NCI-H2029 (cell line): ENCODE data around the gene UPF3A.
A peak's percentile ranks its signal among the peaks of the same experiment; 100 is the strongest.
"Not testable (repeated sequence)": the region's sequence is repeated elsewhere in the genome, so short reads cannot be mapped to it uniquely, and the experiment has no call there.

Experiments used
- DNase-seq: peaks from one replicate; lab custom pipeline; 2025; lab: John Stamatoyannopoulos, UW

Gene UPF3A

DNA sequence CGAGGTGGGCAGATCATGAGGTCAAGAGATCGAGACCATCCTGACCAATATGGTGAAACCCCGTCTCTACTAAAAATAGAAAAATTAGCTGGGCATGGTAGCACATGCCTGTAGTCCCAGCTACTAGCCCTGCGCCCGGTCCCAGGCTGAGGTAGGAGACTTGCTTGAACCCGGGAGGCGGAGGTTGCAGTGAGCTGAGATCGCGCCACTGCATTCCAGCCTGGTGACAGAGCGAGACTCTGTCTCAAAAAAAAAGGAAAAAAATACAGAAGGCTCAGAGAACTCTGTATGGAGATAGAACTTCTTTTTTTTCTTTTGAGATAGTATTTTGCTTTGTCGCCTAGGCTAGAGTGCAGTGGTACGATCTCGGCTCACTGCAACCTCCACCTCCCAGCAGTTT, 17.1 kb upstream of the UPF3A start:
- DNase-seq = not testable (repeated sequence)

DNA sequence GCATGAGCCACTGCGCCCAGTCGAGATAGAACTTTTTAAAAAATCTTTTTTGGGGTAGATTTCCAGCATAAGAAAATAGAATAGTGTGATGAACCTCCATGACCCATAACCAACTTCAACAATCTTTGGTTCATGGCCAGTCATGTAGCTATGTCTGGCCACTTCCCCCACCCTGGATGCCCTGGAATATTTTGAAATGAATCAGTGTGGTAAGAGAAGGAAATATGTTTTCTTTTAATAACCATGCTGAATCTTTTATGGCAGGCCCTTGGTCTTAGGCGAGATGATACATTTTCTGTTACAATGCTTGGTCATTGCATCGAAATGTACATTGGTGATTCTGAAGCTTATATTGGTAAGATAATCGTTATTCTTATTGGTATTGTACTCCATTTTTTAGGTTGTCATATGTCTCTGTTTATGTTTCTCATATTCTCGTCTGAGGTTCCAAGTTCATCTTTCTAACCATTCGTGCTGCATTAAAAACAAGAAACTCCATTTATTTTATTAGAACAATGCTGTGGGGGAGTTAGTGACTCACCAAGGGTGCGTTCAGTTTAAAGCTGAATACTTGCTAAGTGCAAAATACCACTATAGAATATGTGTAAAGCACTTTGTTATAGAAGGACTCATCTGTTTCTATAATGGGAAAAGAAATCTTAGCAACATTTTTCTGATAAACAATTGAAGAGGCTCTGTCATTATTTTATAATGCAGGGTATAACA, 16.4 kb upstream of the UPF3A start:
- DNase-seq = no peak

DNA sequence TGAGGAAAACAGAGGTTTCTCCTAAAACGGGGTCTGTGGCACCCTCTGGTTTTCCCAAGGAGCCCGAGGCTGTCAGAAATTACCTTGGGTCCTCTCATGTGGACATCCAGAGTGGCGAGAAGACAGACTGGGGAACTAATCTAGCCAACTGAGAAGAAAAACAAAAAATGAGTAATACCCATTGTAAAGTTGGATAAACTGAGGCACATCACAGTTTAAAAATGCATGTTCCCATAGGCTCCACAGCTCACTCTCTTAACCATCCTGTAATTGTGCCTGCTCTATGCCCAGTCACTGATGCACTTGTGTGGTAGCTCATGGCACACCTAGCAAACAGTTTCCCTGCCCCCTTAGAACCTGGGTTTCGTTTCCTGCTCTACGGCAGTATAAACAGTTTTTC, 15.2 kb upstream of the UPF3A start:
- DNase-seq = no peak

DNA sequence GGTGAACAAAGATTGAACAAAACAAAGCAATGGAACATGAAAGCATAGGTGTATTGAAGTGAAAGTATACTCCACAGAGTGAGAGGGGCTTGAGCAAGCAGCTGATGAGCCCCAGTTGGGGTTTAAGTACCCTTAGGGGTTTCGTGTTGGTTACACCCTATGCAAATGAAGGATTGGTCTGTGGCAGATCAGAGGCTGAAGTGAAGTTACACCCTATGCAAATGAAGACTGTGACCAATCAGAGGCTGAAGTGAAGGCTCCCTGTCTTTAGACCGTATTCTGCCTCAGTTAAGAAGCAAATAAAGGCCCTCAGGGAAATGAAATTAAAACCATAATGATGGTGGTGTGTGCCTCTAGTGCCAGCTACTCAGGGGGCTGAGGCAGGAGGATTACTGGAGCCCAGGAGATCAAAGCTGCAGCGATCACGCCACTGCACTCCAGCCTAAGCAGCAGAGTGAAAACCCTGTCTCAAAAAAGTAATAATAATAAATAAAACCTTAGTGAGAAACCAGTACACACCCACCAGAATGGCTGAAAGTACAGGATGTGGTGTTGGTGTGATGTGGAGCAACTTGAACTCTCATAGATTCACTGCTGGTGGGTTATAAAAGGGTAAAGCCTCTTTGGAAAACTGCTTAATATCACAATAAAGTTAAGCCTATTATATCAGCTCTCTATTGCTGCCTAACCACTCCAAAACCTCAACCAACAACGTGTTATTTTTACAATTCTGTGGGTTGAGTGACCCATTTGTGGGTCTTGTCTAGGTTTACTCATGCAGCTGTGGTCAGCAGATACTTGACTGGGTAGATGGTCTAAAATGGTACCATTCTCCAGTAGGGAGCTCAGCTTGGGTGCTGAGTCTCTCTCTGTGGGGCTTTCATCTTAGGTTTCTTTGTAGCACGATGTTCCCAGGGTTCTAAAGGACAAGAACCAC, 12.8 kb upstream of the UPF3A start:
- DNase-seq = no peak

DNA sequence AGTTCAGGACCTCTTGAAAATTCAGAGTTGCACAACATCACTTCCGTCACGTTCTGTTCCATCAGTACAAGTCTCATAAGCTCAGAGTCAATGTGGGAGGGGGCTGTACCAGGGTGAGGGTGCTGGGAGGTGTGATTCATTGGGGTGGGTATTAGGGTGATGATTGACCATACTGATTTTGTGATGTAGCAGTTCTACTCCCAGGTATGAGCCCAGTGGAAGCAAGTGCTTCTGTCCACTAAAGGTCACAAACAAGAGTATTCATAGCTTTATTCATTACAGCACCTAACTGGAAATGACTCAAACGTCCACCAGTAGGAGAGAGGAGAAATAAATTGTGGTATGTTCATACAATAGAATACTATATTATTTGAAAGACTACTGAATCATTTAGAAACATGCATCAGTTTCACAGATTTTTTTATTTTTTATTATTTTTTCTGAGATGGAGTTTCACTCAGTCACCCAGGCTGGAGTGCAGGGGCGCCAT, 12.1 kb upstream of the UPF3A start:
- DNase-seq = no peak

DNA sequence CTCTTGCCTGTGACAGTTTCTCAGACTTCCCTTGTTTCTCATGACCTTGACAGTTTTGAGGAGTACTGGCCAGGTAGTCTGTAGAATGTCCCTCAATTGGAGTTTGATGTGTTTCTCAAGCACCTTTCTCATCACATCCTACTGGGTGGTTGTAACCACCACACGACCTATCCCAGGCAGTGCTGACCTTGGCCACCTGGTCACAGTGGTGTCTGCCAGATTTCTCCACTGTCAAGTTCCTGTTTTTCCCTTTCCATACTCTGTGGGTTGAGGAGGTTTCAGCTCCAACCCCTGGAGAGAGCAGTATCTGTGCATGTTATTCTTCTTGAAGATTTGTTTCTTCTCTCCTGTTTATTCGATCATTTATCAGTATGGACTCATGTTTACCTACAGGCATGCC, 8.4 kb upstream of the UPF3A start:
- DNase-seq = no peak

DNA sequence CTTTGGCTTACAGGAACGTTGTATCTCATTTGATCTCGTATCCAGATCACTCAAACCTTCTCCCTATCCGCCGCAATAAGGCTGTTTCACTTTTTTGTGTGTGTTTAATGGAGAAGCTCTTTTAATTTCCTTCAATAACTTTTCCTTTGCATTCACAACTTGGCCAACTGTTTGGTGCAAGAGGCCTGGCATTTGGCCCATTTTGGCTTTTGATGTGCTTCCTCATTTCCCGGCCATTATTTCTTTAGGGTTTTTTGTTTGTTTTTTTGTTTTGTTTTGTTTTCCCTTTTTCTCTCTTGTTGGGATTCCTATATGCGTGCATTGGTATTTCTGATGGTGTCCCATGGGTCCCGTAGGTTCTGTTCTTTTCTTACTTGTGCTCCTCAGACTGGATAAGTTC, 6.1 kb upstream of the UPF3A start:
- no peak for DNase-seq

DNA sequence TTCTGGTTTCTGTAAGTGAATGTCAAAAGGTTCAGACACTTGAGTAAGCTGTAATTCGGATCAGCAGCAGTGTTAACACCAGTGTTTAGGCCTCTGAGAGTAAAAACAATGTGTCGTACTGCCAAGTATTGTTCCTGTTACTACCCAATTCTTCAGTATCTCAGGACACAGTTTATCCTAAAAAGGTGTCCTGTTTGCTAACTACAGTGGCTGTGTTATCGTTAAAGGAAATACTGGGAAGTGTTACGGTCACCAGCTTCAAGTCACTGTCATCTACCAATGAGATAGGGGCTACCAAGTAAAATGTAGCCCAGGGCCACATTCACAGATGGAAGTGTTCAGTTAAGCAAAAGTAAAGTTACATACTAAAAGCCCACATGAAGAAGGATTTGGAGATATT, 2.3 kb upstream of the UPF3A start:
- DNase-seq = no peak

DNA sequence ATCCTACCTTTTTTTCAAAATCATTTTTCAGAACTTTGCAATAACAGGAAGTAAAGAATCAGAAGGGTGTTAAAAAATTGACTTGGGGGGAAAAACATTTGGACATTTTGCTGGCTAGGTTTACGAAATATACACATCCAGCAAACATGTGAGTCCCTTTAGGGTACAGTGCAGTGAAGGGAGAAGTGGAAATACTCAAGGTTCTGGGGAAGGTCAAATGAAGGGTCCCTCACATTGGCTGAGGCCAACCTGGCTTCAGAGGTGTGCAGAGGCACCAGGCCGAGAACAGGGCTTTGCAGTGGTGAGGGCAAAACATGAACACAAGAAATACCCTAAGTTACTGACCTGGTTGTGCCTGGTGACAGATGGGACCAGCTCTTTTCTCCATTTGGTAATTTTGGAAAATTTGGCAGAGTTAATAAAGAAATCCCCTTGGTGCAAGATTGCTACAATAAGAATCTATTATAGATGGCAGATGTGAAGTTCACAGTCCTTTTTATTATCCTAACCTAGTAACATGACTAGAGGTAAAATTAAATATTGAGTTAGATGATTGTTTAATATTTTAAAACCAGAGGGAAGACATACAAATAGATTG, 1.5 kb upstream of the UPF3A start:
- DNase-seq = no peak

DNA sequence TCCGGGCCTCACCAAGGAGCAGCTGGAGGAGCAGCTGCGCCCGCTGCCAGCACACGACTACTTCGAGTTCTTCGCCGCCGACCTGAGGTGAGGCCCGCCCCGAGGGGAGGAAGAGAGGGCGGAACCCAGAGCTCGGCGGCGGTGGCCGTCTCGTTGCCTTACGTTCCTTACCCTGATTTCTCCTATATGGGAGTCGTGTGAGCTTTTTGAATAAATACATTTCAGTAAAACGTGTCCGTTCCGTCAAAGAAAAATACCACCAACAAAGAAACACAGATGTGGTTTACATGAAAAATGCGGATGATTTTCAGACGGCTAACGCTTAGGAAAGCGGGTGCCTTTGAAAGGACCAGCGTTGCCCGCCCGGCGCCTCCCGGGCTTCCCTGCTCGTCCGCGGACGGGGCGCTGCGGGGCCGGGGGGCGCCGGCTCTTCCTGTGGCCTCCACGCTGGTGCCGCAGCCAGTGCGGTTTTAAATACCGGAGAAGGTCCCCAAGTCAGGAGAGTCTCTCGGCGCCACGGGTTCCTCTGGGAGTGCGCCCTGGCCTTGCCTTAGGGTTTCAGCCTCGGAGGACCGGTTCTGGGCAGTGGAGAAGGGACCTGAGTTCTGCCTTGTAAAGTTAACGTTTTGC, 755 bp downstream of the UPF3A start:
- DNase-seq = peak; percentile 65

DNA sequence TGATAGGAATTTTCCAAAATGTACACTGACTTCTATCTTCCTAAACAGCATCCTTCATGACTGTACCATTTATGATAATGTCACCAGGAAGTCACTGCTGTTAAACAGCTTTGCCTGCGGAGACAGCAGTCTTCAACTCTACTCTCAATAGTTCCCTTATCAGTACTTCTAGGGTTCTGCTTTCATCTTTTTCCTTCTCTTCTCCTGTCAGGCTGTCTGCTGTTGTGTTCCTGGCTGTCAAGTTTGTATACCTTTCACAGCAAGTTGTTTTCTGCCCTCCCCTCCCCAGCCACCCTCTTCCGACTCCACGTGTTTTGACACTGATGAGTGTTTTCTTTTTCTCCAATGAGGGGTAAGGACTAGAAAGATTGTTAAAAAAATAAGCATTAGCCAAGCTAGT, 2.2 kb downstream of the UPF3A start:
- DNase-seq = no peak

DNA sequence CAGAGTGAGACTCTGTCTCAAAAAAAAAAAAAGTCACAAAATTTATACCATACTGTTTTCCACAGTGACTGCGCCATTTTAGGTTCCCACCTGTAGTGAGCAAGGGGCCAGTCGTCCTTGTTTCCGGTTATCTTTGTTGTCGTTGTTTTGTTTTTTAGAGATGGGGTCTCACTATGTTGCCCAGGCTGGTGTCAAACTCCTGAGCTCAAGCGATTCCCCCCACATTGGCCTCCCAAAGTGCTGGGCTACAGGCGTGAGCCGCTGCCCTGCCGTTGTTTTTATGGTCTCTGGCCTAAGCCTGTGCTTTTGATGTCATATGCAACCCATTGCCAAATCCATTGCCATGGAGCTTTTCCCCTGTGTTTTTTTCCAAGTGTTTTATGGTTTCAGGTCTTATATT, 3.3 kb downstream of the UPF3A start:
- no peak for DNase-seq

DNA sequence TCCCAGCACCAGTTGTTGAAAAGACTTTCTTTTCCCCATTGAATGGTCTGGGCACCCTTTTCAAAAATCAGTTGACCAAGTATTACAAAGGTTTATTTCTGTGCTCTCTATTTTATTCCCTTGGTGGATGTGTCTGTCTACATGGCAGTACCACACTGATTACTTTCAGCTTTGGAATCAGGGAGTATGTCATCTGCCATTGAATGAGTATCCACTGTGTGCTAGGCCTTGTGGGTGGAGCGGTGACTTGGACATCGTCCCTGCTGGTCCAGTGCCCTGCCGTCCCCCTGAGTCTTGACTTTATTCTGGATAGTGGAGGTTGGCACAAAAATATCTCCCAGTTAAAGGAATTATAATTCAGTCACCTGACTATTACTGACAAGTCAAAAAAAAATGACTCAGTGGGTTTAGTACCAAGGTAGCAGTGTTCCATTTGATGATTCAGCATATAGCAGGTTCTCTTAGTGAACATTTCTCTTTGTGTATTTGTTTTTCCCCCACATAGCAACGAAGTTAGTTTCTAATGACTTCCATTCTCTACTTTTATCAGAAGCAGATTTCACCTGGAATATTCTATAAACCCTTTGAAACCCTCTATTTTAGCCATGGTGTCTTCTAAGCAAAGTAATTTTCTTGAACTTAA, 3.9 kb downstream of the UPF3A start:
- no peak for DNase-seq

DNA sequence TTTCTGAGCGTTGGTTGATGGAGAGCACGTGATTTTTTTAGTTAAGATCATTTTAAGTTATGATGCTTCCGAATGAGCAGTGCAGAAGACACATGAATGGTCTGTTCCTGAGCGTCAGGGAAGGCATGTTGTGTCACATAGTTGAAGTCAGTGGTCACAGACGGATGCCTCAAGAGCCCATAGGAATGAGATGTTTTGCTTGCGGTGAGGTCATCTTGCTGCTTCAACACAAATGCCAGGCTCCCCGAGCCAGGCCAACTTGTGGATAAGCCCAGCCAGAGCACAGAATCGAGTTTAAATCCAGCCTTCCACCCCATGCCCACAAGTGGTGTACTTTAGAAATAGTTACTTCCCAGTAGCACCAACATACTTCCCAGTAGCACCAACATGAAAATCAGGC, 5.4 kb downstream of the UPF3A start:
- no peak for DNase-seq

DNA sequence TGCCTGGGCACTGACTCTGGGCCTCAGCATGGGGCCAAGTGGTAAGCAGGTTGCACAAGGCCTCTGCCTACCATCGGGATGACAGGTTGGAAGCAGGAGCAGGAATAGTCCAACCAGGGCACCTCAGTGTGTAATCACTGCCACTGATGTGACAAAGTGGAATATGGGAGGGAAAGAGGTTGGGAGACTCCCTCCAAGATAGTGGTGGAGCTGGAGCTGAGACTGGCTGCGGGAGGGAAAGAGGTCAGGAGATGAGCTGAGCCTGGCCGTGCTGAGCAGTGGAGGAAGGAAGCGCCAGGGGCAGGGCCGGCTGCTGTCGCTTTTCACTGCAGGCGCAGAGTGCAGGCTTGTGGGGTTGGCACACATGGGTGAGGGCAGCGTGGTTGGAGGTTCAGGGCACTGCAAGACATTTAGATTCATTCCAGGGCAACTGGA, 6.8 kb downstream of the UPF3A start:
- no peak for DNase-seq

DNA sequence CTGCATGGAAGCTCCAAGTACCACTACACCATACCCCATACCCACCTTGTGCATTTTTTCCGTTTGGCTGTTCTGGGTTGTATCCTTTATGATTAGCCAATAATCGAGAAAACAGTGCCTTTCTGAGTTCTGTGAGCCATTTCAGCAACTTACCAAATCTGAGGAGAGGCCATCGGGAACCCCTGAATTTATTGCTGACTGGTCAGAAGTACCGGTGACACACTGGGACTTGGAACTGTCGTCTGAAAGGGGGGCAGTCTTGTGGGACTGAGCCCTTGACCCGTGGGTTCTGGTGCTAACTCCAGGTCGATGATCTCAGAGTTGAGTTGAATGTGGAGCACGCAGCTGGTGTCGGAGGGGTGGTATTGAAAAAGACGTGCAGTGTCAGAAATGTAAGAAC, 15.0 kb downstream of the UPF3A start:
- DNase-seq = no peak

DNA sequence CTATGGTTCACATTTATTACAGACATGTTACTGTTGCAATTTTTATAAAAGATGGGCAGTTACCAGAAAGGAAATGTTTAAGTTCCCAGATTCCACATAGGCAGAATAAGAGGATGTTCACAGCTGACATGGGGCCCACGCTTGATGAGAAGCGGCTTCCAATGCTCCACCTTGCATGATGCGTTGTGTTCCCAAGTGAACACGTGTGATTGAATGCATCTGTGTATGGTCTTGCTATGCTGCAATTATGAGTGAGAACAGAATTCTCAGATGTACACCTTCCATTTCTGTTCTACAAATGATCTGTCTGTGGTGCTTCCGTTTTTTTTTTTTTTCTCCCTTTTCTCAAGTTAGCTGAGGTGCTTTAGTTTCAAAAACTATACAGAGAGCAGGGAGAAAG, 15.5 kb downstream of the UPF3A start:
- DNase-seq = no peak

DNA sequence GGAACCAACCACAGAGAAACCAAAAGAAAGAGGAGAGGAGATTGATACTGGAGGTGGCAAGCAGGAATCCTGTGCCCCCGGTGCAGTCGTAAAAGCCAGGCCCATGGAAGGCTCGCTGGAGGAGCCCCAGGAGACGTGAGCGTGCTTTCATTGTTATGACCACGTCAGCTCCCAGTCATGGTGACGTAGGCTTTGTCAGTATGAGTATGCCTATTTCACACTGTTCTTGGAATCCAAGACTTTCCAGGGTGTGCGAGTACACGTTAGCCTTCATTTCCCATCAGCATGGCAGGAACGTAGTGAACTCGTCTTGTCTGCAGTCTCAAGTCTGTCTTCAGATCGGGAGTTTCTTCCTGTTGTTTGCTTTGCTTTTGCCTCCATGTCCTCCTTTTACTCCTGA, 17.5 kb downstream of the UPF3A start:
- no peak for DNase-seq

DNA sequence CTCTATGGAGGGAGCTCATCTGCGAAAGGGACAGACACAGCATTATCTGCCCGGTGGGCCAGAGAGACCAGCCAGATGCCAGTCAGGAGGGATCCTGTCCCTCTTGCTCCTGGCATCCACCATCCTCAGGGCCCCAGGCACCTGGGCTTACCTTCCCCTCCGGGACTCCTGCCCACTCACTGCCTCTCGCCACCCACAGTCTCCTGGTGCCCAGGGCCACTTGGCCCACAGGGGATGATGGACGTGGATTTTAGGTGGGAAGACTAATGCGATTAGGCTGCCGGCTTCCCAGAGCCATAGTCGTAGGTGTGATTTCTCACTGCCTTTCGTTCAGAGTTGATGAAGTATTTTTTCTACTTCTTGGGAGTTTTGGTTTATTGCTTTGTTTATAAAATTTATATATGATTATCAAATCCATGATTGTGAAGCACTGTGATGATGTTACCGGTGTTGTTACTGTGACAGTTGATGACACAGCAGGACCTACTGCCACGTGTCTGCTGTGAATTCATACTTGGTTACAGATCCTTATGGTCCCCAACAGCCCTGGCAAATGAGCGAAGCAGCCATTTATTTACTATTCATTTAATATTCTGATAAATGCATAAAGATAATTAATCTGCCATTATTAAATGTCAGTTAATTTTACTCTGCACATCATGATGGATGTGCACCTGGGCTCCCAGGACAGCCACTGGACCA, 18.4 kb downstream of the UPF3A start:
- no peak for DNase-seq

DNA sequence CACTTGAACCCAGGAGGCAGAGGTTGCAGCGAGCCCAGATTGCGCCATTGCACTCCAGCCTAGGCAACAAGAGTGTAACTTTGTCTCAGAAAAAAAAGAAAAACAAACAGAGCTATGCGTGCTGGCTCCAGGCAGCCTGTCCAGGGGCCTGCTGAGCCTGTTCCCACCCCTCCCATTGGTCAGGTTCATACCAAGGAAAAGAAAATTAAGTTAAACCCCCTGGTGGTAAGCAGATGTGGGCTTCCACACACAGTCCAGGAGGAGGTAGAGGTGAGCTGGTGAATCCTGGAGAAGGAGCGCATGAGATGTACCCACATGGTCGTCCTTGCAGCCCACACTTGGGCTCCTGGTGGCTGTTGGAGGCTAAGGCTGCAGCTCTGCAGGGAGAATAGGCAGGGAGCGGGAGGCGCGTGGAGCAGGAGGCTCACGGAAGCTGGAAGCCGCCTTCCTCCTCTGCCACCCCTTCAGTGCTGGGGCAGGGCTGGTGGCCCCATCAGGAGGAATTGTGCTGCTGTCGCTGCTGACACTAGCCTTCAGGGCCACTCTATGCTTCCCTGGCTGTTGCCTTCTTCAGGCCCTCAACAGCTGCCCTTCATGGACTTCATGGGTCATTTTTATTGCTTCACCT, 22.4 kb downstream of the UPF3A start:
- DNase-seq = no peak
